GM12878 (cell line): ENCODE results near the gene SPN. TPM values are rescaled to one million over a fixed set of nuclear protein-coding genes. Genes with fewer than 3 reads are reported as not detected.
A peak's percentile ranks its signal among the peaks of the same experiment; 100 is the strongest.
"Not testable (repeated sequence)": the region's sequence is repeated elsewhere in the genome, so short reads cannot be mapped to it uniquely, and the experiment has no call there.

ENCODE experiments used
- ATAC-seq: fragments of 200-7000 bp; cut with Tn5 transposase; 3 replicates; pipeline ENCODE4 v1.9.1; 2020; ENCODE audit warnings: mild to moderate bottlenecking, moderate library complexity
- BruUV-seq: library from RNA; stranded (reverse); fragments of 400-500 nt; replicated peaks from 2 replicates; lab custom pipeline; 2021; lab: Mats Ljungman, UMichigan
- CTCF ChIA-PET: fragments of 300-600 bp; sonication (Branson Sonifier 250); formaldehyde crosslinking; extraction: SDS; loops from one replicate; lab custom pipeline; 2021; ENCODE audit warnings: inconsistent platforms; lab: Yijun Ruan, JAX
- POLR2A ChIA-PET: fragments of 350-600 bp; formaldehyde crosslinking; extraction: SDS; loops from one replicate; lab custom pipeline; 2021; ENCODE audit warnings: inconsistent platforms; lab: Charles Lee
- RAD21 ChIA-PET: fragments of 300-600 bp; sonication (Branson Sonifier 250); formaldehyde crosslinking; loops from one replicate; lab custom pipeline; 2023; ENCODE audit warnings: antibody characterized with exemption; ENCODE audit not compliant: unreplicated experiment; lab: Charles Lee
- SMC1A ChIA-PET: fragments of 300-600 bp; sonication (Branson Sonifier 250); formaldehyde crosslinking; loops from one replicate; lab custom pipeline; 2023; ENCODE audit not compliant: unreplicated experiment, uncharacterized antibody; lab: Charles Lee
- DNase-seq: peaks from one replicate; pipeline ENCODE4 v3.0.0-alpha.2; 2011; ENCODE audit warnings: low read depth, low spot score
- FAIRE-seq: peaks from 3 replicates; lab custom pipeline; 2011; peaks lifted over from hg19 to GRCh38; lab: Jason Lieb, UNC
- H2AFZ ChIP-seq: 2 replicates; pipeline ENCODE4 v1.6.0; 2011; ENCODE audit warnings: low read depth, low read length, control low read depth; ENCODE audit not compliant: control insufficient read depth
- H3K27ac ChIP-seq: 2 replicates; pipeline ENCODE4 v1.5.1; 2011; ENCODE audit warnings: control low read depth; ENCODE audit not compliant: control insufficient read depth, insufficient read depth
- H3K27me3 ChIP-seq, 2 experiments: replicated peaks in 1 of 2; 2 replicates each; pipeline versions ENCODE4 v1.6.0 to v1.6.1; 2011; ENCODE audit warnings: low read length in 1 of 2; ENCODE audit not compliant: control insufficient read depth in 2 of 2, insufficient read depth in 2 of 2
- H3K36me3 ChIP-seq, 2 experiments: 2 replicates each; pipeline ENCODE4 v1.5.1; 2011; ENCODE audit warnings: low read length in 1 of 2; ENCODE audit not compliant: control insufficient read depth in 2 of 2, insufficient read depth in 2 of 2
- H3K4me1 ChIP-seq: 2 replicates; pipeline ENCODE4 v1.6.1; 2011; ENCODE audit warnings: mild to moderate bottlenecking, low read length, moderate library complexity, mixed read lengths; ENCODE audit not compliant: control insufficient read depth, insufficient read depth
- H3K4me2 ChIP-seq: 2 replicates; pipeline ENCODE4 v1.6.0; 2011; ENCODE audit warnings: control low read depth; ENCODE audit not compliant: control insufficient read depth, insufficient read depth
- H3K4me3 ChIP-seq: fragments of 200-600 bp; sonication (generic); 2 replicates; pipeline ENCODE4 v1.5.1; 2016
- H3K79me2 ChIP-seq: 2 replicates; pipeline ENCODE4 v1.6.0; 2011; ENCODE audit warnings: low read length; ENCODE audit not compliant: control insufficient read depth, insufficient read depth
- H3K9ac ChIP-seq: 2 replicates; pipeline ENCODE4 v1.8.0; 2011; ENCODE audit warnings: low read length, control low read depth, mixed read lengths; ENCODE audit not compliant: control insufficient read depth, insufficient read depth
- H3K9me3 ChIP-seq: replicated peaks from 3 replicates; pipeline ENCODE4 v1.5.1; 2011; ENCODE audit warnings: mild to moderate bottlenecking, low read length; ENCODE audit not compliant: control insufficient read depth, insufficient read depth
- H4K20me1 ChIP-seq: 2 replicates; pipeline ENCODE4 v1.6.0; 2011; ENCODE audit not compliant: control insufficient read depth, insufficient read depth
- ZSCAN29 ChIP-seq: fragments of 450-650 bp; IDR thresholded peaks from 2 replicates; pipeline ENCODE4 v1.6.1; 2017; ENCODE audit warnings: mild to moderate bottlenecking, moderate library complexity
- WGBS: methylation state at CpG from one replicate; pipeline ENCODE4 v1.1.6; 2016; ENCODE audit warnings: low lambda C conversion rate; ENCODE audit not compliant: insufficient replicate concordance, insufficient coverage; ENCODE audit errors: missing lambda C conversion rate; 5-methylcytosine and 5-hydroxymethylcytosine counted together
- in situ Hi-C: fragments of 300-500 bp; cut with MboI; formaldehyde crosslinking; loops from 9 replicates; pipeline ENCODE4 v1.14.3; 2018; ENCODE audit warnings: mixed read lengths
- intact Hi-C: fragments of 100-400 bp; cut with micrococcal nuclease; formaldehyde crosslinking; loops from one replicate; pipeline ENCODE4 v1.14.2; 2022; ENCODE audit not compliant: unreplicated experiment
- polyA plus RNA-seq, 11 experiments: library from polyadenylated mRNA; depleted of rRNA in 4 of 11; unstranded in 6 of 11; stranded (reverse) in 5 of 11; fragments of >200 nt; fragmentation: Nextera tagmentation in 4 of 11; fragmentation: Illumina TruSeq in 1 of 11; extraction: Ambion mirVana in 4 of 11; extraction: Trizol in 1 of 11; gene quantifications; 1 replicate in 1 of 11; 2 replicates in 10 of 11; pipeline versions ENCODE4 v1.2.1 to v1.2.3, GENCODE V29; 2011 to 2016; ENCODE audit warnings: inconsistent platforms in 2 of 11, missing spikeins in 2 of 11, low read depth in 1 of 11
- total RNA-seq, 4 experiments: library from RNA; depleted of rRNA in 3 of 4; stranded (reverse); fragments of >200 nt in 3 of 4; fragmentation: Illumina TruSeq in 1 of 4; extraction: Trizol in 1 of 4; gene quantifications; 2 replicates each; pipeline versions ENCODE4 v1.2.1 to v1.2.3, GENCODE V29; 2013 to 2021
- TF ChIP-seq, protein P1 (sequence below): fragments of 450-650 bp; IDR thresholded peaks from 2 replicates; pipeline ENCODE4 v1.6.1; 2016; ENCODE audit warnings: mild to moderate bottlenecking

SPN gene
- total and polyA plus RNA-seq, 10 of the 15 experiments (the other 5 are each of a cell fraction or from before 2014, with no cell fraction given) = 16.2 to 173 (median 92.7) TPM

DNA sequence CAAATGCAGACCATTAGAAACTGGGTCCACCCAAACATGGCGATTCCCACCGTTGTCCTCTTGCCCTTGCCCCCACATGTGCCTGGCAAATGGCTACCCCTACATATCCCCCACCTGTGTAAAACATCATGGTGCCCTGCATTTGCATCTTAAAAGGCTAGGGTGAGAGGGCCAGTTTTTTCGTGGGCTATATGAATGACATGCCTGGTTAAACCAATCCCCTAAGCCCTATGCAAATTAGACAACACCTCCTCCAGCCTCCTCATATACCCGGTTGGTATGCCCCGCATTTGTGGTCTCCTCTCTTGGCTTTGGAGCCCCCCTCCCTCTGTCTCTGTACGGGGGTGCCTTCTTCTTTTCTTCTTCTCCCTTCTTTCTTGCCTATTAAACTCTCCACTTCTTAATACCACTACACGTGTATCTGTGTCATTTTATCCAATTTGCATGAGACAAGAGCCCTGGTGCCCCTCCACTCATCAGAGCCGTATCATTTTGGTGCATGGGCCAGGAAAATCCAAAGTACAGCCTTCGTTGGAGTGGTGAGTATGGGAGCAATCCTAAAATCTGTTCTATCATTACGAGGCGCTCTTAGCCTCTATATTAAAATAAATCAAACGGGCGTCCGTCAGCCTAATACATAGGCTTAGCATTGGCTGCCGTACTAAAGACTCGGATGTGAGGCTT is 46.0 kb downstream of the SPN start:
- ChIA-PET RAD21 (interaction anchor here (0.7 to 1.3 kb wide), 4 partner anchors 12 to 81 kb away, joined by 3 to 8 read pairs (median 5); partner anchors contain the start of genes KIF22 and QPRT), CTCF (interaction anchor here (0.6 to 2.8 kb wide), 12 partner anchors 8 to 294 kb away, joined by 3 to 12 read pairs (median 5); partner anchors contain the start of gene QPRT), SMC1A (interaction anchor here (1.0 to 1.6 kb wide), 2 partner anchors 9 to 42 kb away, joined by 3 to 4 read pairs; no protein-coding TSS in a partner anchor), POLR2A (interaction anchor here (0.6 kb wide), 1 partner anchor 29 kb away, joined by 3 read pairs; no protein-coding TSS in a partner anchor)
- in situ Hi-C loops = no loop called here
- DNase-seq (no peak), ATAC-seq (no peak), FAIRE-seq (no peak)
- TF ChIP-seq ZSCAN29 = no peak
- TF ChIP-seq, protein P1, sequence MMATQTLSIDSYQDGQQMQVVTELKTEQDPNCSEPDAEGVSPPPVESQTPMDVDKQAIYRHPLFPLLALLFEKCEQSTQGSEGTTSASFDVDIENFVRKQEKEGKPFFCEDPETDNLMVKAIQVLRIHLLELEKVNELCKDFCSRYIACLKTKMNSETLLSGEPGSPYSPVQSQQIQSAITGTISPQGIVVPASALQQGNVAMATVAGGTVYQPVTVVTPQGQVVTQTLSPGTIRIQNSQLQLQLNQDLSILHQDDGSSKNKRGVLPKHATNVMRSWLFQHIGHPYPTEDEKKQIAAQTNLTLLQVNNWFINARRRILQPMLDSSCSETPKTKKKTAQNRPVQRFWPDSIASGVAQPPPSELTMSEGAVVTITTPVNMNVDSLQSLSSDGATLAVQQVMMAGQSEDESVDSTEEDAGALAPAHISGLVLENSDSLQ = peak; percentile 66; the same call in 1 of the 2 replicates
- no peaks in the 10 kb centered on the region for H3K36me3 ChIP-seq
- intact Hi-C loops = no loop called here
- no peaks in the 10 kb centered on the region; a peak in 1 of 4 replicates for H3K27me3 ChIP-seq
- no peaks in the 10 kb centered on the region; the same call in 2 of the 3 replicates for H3K9me3 ChIP-seq
- H2AFZ ChIP-seq = no peak overlapping the region
- no peak overlapping the region for H3K4me2 ChIP-seq
- no peaks in the 10 kb centered on the region for H4K20me1 ChIP-seq
- BruUV-seq = no TSS peak
- no peak overlapping the region for H3K9ac ChIP-seq
- WGBS = 50% methylated on average over 16 of the region's 16 CpGs
- H3K27ac ChIP-seq = no peak overlapping the region
- no peaks in the 10 kb centered on the region for H3K79me2 ChIP-seq
- H3K4me3 ChIP-seq = no peak overlapping the region
- peaks cover 7% of the 10 kb centered on the region; the same call in 1 of the 2 replicates for H3K4me1 ChIP-seq

DNA sequence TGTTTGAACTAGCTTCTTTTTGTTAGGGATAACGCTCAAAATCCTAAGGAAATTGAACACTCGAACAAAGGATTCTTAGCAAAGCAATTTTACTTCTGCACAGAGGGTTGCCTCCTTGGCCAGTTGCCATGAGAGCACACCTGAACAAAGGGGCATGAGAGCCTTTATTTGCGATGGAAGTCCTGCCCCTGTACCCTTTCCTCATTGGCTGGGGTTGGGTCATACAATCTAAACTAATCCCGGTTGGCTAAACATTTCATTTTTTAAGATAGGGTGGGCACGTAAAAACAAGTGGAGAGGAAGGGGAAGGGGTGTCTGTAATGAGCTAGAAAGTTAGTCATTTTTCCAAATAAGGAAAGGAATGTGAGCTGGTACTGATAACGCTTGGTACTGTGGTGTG is 46.6 kb downstream of the SPN start:
- H3K9me3 ChIP-seq, H3K79me2 ChIP-seq, H3K4me2 ChIP-seq, in situ Hi-C loops, H3K9ac ChIP-seq, intact Hi-C loops, H4K20me1 ChIP-seq, H2AFZ ChIP-seq, FAIRE-seq, DNase-seq, BruUV-seq, H3K4me1 ChIP-seq, ATAC-seq, H3K36me3 ChIP-seq, H3K27me3 ChIP-seq, H3K27ac ChIP-seq, H3K4me3 ChIP-seq: not testable (repeated sequence)
- CTCF ChIA-PET = interaction anchor here (0.7 to 2.8 kb wide), 13 partner anchors 8 to 293 kb away, joined by 3 to 12 read pairs (median 4); partner anchors contain the start of gene QPRT
- RAD21 ChIA-PET = interaction anchor here (0.7 to 1.3 kb wide), 5 partner anchors 9 to 81 kb away, joined by 3 to 8 read pairs (median 5); partner anchors contain the start of genes KIF22 and QPRT
- SMC1A ChIA-PET = interaction anchor here (1.0 to 1.6 kb wide), 4 partner anchors 9 to 43 kb away, joined by 3 to 7 read pairs (median 4); no protein-coding TSS in a partner anchor
- POLR2A ChIA-PET = interaction anchor here (0.6 kb wide), 1 partner anchor 30 kb away, joined by 3 read pairs; no protein-coding TSS in a partner anchor
- whole genome bisulfite sequencing = 76% methylated on average over 6 of the region's 6 CpGs
